NCI-H774 (cell line): ENCODE data around the gene SORBS2.

Source experiments
- DNase-seq: peaks from one replicate; lab custom pipeline; 2025; lab: John Stamatoyannopoulos, UW

Gene SORBS2

GRCh38 chr4:185805262-185805802, 6.7 kb downstream of the SORBS2 start:
- no peak for DNase-seq

GRCh38 chr4:185803022-185803421, 9.0 kb downstream of the SORBS2 start:
- DNase-seq = no peak

- DNase-seq = no peak
Measured at GRCh38 chr4:185801471-185801870, 10.5 kb downstream of the SORBS2 start.

- no peak for DNase-seq
Measured at GRCh38 chr4:185800266-185800945, 11.6 kb downstream of the SORBS2 start.

GRCh38 chr4:185799442-185799841, 12.6 kb downstream of the SORBS2 start:
- no peak for DNase-seq

- no peak for DNase-seq
Measured at GRCh38 chr4:185797596-185798338, 14.2 kb downstream of the SORBS2 start.

- DNase-seq = no peak
Measured at GRCh38 chr4:185797018-185797417, 15.0 kb downstream of the SORBS2 start.

GRCh38 chr4:185796176-185796575, 15.8 kb downstream of the SORBS2 start:
- DNase-seq = no peak

GRCh38 chr4:185794637-185795036, 17.4 kb downstream of the SORBS2 start:
- DNase-seq = no peak

GRCh38 chr4:185793716-185794115, 18.3 kb downstream of the SORBS2 start:
- no peak for DNase-seq

GRCh38 chr4:185793116-185793485, 18.9 kb downstream of the SORBS2 start:
- DNase-seq = no peak

GRCh38 chr4:185792384-185793115, 19.4 kb downstream of the SORBS2 start:
- no peak for DNase-seq

- DNase-seq = no peak
Measured at GRCh38 chr4:185787926-185788679, 23.9 kb downstream of the SORBS2 start.

GRCh38 chr4:185786422-185786821, 25.6 kb downstream of the SORBS2 start:
- no peak for DNase-seq

- DNase-seq = no peak
Measured at GRCh38 chr4:185783574-185783973, 28.4 kb downstream of the SORBS2 start.

- no peak for DNase-seq
Measured at GRCh38 chr4:185782523-185782922, 29.5 kb downstream of the SORBS2 start.

GRCh38 chr4:185781555-185782215, 30.3 kb downstream of the SORBS2 start:
- no peak for DNase-seq

GRCh38 chr4:185780472-185780871, 31.5 kb downstream of the SORBS2 start:
- DNase-seq = no peak

- DNase-seq = no peak
Measured at GRCh38 chr4:185779517-185779916, 32.5 kb downstream of the SORBS2 start.

GRCh38 chr4:185778307-185778706, 33.7 kb downstream of the SORBS2 start:
- no peak for DNase-seq

- DNase-seq = no peak
Measured at GRCh38 chr4:185775792-185776555, 36.0 kb downstream of the SORBS2 start.
